ENCODE results near the gene NR2C2. TPM values are rescaled to one million over a fixed set of nuclear protein-coding genes. Genes with fewer than 3 reads are reported as not detected.

NR2C2 gene
- total RNA-seq, 1 donor from 2014 or later, result 57.5 TPM

DNA sequence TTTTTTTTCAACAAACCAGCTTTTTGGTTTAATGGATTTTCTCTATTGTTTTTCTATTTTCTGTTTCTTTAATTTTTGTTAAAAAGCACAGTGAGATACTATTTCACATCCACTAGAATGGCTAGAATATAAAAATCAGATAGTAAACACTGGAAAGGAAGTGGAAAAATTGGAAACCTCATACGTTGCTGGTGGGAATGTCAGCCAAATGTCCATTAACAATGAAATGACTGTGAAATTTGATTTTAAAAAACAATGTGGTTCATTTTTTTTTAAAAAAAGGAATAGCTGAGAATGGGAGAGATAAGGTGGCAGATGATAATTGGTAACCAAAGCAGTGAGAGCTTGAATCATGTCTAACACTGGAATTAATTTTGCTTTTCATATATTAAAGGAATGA is 19.9 kb downstream of the NR2C2 start:
- peaks cover 9% of the 10 kb centered on the region for H3K36me3 Mint-ChIP-seq (ENCODE audit: unreplicated experiment)
- no peaks in the 10 kb centered on the region for H3K4me1 Mint-ChIP-seq (ENCODE audit: low read depth, unreplicated experiment)
- no peak overlapping the region for H3K27ac Mint-ChIP-seq (ENCODE audit: unreplicated experiment)
- H3K4me3 Mint-ChIP-seq (ENCODE audit: unreplicated experiment), result no peak overlapping the region
- DNase-seq, result no peak
- H3K27me3 Mint-ChIP-seq (ENCODE audit: unreplicated experiment), result no peaks in the 10 kb centered on the region
- H3K9me3 Mint-ChIP-seq (ENCODE audit: unreplicated experiment), result peaks cover 11% of the 10 kb centered on the region
- TF ChIP-seq, protein P1, sequence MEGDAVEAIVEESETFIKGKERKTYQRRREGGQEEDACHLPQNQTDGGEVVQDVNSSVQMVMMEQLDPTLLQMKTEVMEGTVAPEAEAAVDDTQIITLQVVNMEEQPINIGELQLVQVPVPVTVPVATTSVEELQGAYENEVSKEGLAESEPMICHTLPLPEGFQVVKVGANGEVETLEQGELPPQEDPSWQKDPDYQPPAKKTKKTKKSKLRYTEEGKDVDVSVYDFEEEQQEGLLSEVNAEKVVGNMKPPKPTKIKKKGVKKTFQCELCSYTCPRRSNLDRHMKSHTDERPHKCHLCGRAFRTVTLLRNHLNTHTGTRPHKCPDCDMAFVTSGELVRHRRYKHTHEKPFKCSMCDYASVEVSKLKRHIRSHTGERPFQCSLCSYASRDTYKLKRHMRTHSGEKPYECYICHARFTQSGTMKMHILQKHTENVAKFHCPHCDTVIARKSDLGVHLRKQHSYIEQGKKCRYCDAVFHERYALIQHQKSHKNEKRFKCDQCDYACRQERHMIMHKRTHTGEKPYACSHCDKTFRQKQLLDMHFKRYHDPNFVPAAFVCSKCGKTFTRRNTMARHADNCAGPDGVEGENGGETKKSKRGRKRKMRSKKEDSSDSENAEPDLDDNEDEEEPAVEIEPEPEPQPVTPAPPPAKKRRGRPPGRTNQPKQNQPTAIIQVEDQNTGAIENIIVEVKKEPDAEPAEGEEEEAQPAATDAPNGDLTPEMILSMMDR (IDR thresholded peaks at IDR 0.05; ENCODE audit: partially characterized antibody, unreplicated experiment), result no peak

DNA sequence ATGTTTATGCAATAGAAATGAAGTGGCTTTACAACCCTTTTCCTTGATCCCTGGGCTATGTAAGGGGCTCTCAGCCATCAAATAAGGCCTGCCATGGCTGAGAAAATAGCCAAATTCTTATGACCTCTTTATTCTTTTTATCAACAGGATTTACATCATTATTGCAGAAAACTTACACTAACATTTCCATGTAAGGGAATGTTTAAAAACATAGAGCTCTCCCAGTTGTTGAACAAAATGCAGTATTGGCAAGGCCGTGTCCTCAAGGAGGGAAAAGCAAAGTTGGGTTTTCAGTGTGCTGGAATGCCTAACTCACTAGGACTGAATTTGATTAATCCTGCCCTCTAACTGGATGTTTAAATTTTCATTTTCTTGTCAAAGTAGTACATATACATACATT is 22.3 kb downstream of the NR2C2 start:
- no peak for DNase-seq
- Mint-ChIP-seq H3K27me3 (ENCODE audit: unreplicated experiment) (no peaks in the 10 kb centered on the region), H3K27ac (ENCODE audit: unreplicated experiment) (no peak overlapping the region), H3K4me3 (ENCODE audit: unreplicated experiment) (no peak overlapping the region), H3K4me1 (ENCODE audit: low read depth, unreplicated experiment) (peaks cover 7% of the 10 kb centered on the region), H3K9me3 (ENCODE audit: unreplicated experiment) (peaks cover 9% of the 10 kb centered on the region), H3K36me3 (ENCODE audit: unreplicated experiment) (peaks cover 17% of the 10 kb centered on the region)
- TF ChIP-seq, protein P1 (IDR thresholded peaks at IDR 0.05; ENCODE audit: partially characterized antibody, unreplicated experiment), result no peak

DNA sequence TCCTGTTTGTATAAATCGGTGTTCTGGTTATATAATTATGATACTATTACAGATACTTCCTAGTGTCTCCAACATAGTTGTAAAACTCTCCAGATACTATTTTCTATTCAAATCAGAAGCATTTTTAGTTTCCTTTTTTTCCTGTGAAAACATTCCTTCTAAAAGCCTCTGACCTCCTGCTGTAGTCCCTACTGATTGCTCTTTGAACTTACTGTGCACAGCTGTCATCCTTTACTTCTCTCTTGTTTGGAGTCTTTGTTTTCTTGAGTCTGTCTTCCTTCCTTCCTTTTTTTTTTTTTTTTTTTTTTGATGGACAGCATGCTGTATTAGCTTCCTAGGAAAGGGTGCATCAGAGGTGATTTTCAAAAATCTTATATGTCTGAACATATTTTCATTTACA is 28.9 kb downstream of the NR2C2 start:
- Mint-ChIP-seq H3K9me3 (ENCODE audit: unreplicated experiment) (peaks cover 2% of the 10 kb centered on the region), H3K4me1 (ENCODE audit: low read depth, unreplicated experiment) (peaks cover 22% of the 10 kb centered on the region), H3K4me3 (ENCODE audit: unreplicated experiment) (no peak overlapping the region), H3K36me3 (ENCODE audit: unreplicated experiment) (peaks cover 8% of the 10 kb centered on the region), H3K27me3 (ENCODE audit: unreplicated experiment) (no peaks in the 10 kb centered on the region), H3K27ac (ENCODE audit: unreplicated experiment) (peak overlapping the region; percentile 35)
- TF ChIP-seq, protein P1 (IDR thresholded peaks at IDR 0.05; ENCODE audit: partially characterized antibody, unreplicated experiment), result no peak
- DNase-seq, result no peak

DNA sequence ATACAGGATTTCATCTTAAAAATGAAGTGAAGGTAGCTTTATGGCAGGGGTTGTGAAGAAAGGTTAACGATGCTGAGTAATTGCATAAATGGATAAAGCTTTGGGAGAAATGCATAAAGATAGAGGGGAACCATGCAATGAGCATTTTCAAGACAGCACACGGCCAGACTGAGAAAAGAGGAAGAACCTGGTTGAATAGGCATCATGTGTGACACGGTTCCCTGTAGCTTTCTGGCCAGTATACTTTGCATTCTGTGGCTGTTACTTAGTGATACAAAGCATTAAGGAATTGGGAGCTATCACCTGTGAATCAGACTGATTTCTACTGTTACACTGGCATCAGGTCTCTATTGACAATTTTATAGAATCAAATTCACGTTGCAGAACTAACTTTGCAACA is 33.3 kb downstream of the NR2C2 start:
- Mint-ChIP-seq H3K4me3 (ENCODE audit: unreplicated experiment) (no peak overlapping the region), H3K36me3 (ENCODE audit: unreplicated experiment) (no peaks in the 10 kb centered on the region), H3K9me3 (ENCODE audit: unreplicated experiment) (no peaks in the 10 kb centered on the region), H3K27ac (ENCODE audit: unreplicated experiment) (no peak overlapping the region), H3K27me3 (ENCODE audit: unreplicated experiment) (no peaks in the 10 kb centered on the region), H3K4me1 (ENCODE audit: low read depth, unreplicated experiment) (peaks cover 14% of the 10 kb centered on the region)
- DNase-seq, result no peak
- TF ChIP-seq, protein P1 (IDR thresholded peaks at IDR 0.05; ENCODE audit: partially characterized antibody, unreplicated experiment), result no peak

DNA sequence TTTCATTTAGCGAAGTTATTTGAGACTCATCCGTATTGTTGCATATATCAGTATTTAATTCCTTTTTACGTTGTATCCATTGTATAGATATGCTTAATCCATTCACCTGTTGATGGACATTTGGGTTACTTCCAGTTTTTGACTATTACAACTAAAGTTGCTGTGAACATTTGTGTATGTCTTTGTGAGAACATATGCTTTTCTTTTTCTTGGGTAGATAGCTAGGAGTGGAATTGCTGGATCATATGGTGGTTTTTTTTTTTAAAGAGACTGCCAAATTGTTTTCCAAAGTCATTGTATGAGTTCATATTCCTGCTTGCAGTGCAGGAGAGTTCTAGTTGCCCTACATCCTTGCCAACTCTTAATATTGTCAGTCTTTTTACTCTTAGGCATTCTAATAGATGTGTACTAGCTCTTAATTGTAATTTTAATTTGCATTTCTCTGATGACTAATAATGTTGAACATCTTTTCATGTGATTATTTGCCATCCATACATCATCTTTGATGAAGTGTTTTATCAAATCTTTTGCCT is 37.3 kb downstream of the NR2C2 start:
- Mint-ChIP-seq H3K27ac (ENCODE audit: unreplicated experiment) (no peak overlapping the region), H3K9me3 (ENCODE audit: unreplicated experiment) (no peaks in the 10 kb centered on the region), H3K36me3 (ENCODE audit: unreplicated experiment) (no peaks in the 10 kb centered on the region), H3K4me1 (ENCODE audit: low read depth, unreplicated experiment) (no peaks in the 10 kb centered on the region), H3K4me3 (ENCODE audit: unreplicated experiment) (no peak overlapping the region), H3K27me3 (ENCODE audit: unreplicated experiment) (no peaks in the 10 kb centered on the region)
- TF ChIP-seq, protein P1 (IDR thresholded peaks at IDR 0.05; ENCODE audit: partially characterized antibody, unreplicated experiment), result no peak
- no peak for DNase-seq
